ENCODE measurements around the gene DLX2. TPM values are rescaled to one million over a fixed set of nuclear protein-coding genes. Genes with fewer than 3 reads are reported as not detected.

DLX2 gene
- total and polyA plus RNA-seq, 2 of the 13 experiments (the other 11 are each of a cell fraction or from before 2014, with no cell fraction given), result 0.07 to 0.15 TPM

GRCh38 chr2:172087780-172088244 is 14.9 kb downstream of the DLX2 start:
- Histone ChIP-seq H2AFZ (ENCODE audit: low read length) (no peak overlapping the region), H3K4me1 (ENCODE audit: insufficient read depth, low read length) (peaks cover 63% of the 10 kb centered on the region), H3K27ac (ENCODE audit: extremely low read length, insufficient read depth, low read length) (no peak overlapping the region), H3K4me3 (replicated peaks in 1 of 3; ENCODE audit: insufficient read depth in 1 of 3, low read depth in 2 of 3, low read length in 3 of 3) (no peak overlapping the region), H3K79me2 (ENCODE audit: insufficient read depth, low read length) (no peaks in the 10 kb centered on the region), H4K20me1 (ENCODE audit: insufficient read depth, low read length) (peaks cover 3% of the 10 kb centered on the region; the same call in 1 of the 2 replicates), H3K9ac (ENCODE audit: insufficient read depth, low read depth, low read length) (no peak overlapping the region), H3K27me3 (ENCODE audit: control insufficient read depth in 1 of 2, insufficient read depth in 2 of 2, low read length in 2 of 2) (peaks cover 20 to 94% of the 10 kb centered on the region in 2 experiments; a peak in 4 of 5 replicates), H3K9me3 (ENCODE audit: low read length) (no peaks in the 10 kb centered on the region), H3K36me3 (replicated peaks in 1 of 2; ENCODE audit: control insufficient read depth in 1 of 2, insufficient read depth in 2 of 2, low read length in 2 of 2) (no peaks in the 10 kb centered on the region), H3K4me2 (ENCODE audit: low read depth, low read length) (no peak overlapping the region)
- no TSS peak for BruUV-seq (replicated peaks)
- no peak for ATAC-seq
- intact Hi-C loops (cut with micrococcal nuclease; ENCODE audit: unreplicated experiment) (loop anchor here (5.0 kb wide), 1 partner anchor 36 kb away; no protein-coding TSS in a partner anchor), in situ Hi-C loops (cut with HindIII; ENCODE audit: extremely low pct_ligation_motif_present, low pct_unique_long_range_greater_than_20kb) (no loop called here)
- FAIRE-seq, result no peak
- TF ChIP-seq MEF2D (CRISPR knock-in tag; IDR thresholded peaks at IDR 0.05), result no peak
- 0 out of 2 replicates have a peak, but pooled peaks have one; percentile 22 for TF ChIP-seq ZBTB7B (CRISPR knock-in tag; IDR thresholded peaks at IDR 0.05)
- CTCF ChIA-PET (ENCODE audit: low intra/inter-chr PET ratio, low total read pairs), result no interaction called here
- 69% methylated on average over 23 of the region's 23 CpGs for WGBS (ENCODE audit: low lambda C conversion rate)
- no peak for DNase-seq (ENCODE audit: low spot score)
- POLR2A ChIA-PET, result interaction anchor here (1.4 kb wide), 1 partner anchor 11 kb away, joined by 4 read pairs; no protein-coding TSS in a partner anchor

DNA sequence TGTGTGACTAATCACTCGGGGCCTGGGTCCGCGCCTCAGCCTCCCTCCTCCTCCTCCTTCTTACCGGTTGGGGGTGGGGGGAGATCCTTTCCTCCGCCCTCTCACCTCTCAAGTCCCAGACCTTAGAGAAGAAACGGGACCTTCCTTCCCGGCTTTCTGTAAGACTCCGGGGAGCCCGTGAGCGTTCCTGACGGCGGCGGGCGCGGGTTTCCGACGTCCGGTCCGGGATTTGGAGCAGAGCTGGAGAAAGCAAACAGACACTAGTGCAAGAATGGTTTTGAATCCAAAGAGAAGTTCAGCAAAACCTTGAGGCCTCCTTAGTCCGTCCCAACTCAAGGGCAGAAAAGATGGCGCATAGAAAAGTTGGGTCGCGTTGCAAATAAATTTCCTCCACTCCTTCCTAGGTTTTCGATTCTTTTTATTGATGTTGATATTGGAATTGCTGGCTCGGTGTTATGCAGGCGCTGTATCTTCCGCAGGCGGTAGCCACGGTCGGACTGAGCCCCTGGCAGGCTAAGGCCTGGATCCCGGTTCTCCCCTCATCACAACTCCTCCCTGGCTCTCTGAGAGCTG is 15.4 kb downstream of the DLX2 start:
- no peak for TF ChIP-seq KDM3A (CRISPR knock-in tag; IDR thresholded peaks at IDR 0.05; ENCODE audit: low read depth)
- TF ChIP-seq EZH2 (conservative IDR thresholded peaks at IDR 0.05; ENCODE audit: low read depth, low read length), result peak; percentile 9; the same call in 1 of the 2 replicates
- Histone ChIP-seq H3K9me3 (ENCODE audit: low read length) (no peaks in the 10 kb centered on the region), H3K4me3 (replicated peaks in 1 of 3; ENCODE audit: insufficient read depth in 1 of 3, low read depth in 2 of 3, low read length in 3 of 3) (peak overlapping the region in 2 of 3 experiments; percentile 60 to 82; a peak in 2 of 6 replicates), H3K36me3 (replicated peaks in 1 of 2; ENCODE audit: control insufficient read depth in 1 of 2, insufficient read depth in 2 of 2, low read length in 2 of 2) (no peaks in the 10 kb centered on the region), H3K4me1 (ENCODE audit: insufficient read depth, low read length) (peaks cover 68% of the 10 kb centered on the region), H3K27ac (ENCODE audit: extremely low read length, insufficient read depth, low read length) (no peak overlapping the region), H2AFZ (ENCODE audit: low read length) (no peak overlapping the region), H3K27me3 (ENCODE audit: control insufficient read depth in 1 of 2, insufficient read depth in 2 of 2, low read length in 2 of 2) (peaks cover 20 to 94% of the 10 kb centered on the region in 2 experiments; a peak in 4 of 5 replicates), H3K4me2 (ENCODE audit: low read depth, low read length) (peak overlapping the region; percentile 98), H3K79me2 (ENCODE audit: insufficient read depth, low read length) (no peaks in the 10 kb centered on the region), H4K20me1 (ENCODE audit: insufficient read depth, low read length) (peaks cover 3% of the 10 kb centered on the region; the same call in 1 of the 2 replicates), H3K9ac (ENCODE audit: insufficient read depth, low read depth, low read length) (no peak overlapping the region)
- no peak for ATAC-seq
- FAIRE-seq, result no peak
- 83% methylated on average over 31 of the region's 31 CpGs for WGBS (ENCODE audit: low lambda C conversion rate)
- in situ Hi-C loops (cut with HindIII; ENCODE audit: extremely low pct_ligation_motif_present, low pct_unique_long_range_greater_than_20kb), result no loop called here
- POLR2A ChIA-PET, result interaction anchor here (0.8 to 4.9 kb wide), 5 partner anchors 8 to 35 kb away, joined by 3 to 42 read pairs (median 5); partner anchors contain the start of gene DLX2
- intact Hi-C loops (cut with micrococcal nuclease; ENCODE audit: unreplicated experiment), result loop anchor here (5.0 kb wide), 1 partner anchor 35 kb away; no protein-coding TSS in a partner anchor
- no TSS peak for BruUV-seq (replicated peaks)
- CTCF ChIA-PET (ENCODE audit: low intra/inter-chr PET ratio, low total read pairs), result interaction anchor here (0.9 kb wide), 1 partner anchor 17 kb away, joined by 3 read pairs; no protein-coding TSS in a partner anchor
- DNase-seq (ENCODE audit: low spot score), result no peak
